SK-N-DZ (cell line): Measurements from ENCODE around the gene POC1A.
"Not testable (repeated sequence)": the region's sequence is repeated elsewhere in the genome, so short reads cannot be mapped to it uniquely, and the experiment has no call there.

Source experiments
- DNase-seq: peaks from one replicate; pipeline ENCODE4 v3.0.0-alpha.2; 2015; ENCODE audit warnings: low spot score

POC1A gene

GRCh38 chr3:52050571-52050970 is 103.7 kb downstream of the POC1A start:
- DNase-seq: no peak

GRCh38 chr3:52049503-52049902 is 104.7 kb downstream of the POC1A start:
- no peak for DNase-seq

- no peak for DNase-seq
These were observed 106.8 kb downstream of the POC1A start for GRCh38 chr3:52047295-52047960.

GRCh38 chr3:52046902-52047239 is 107.4 kb downstream of the POC1A start:
- DNase-seq: no peak

GRCh38 chr3:52046186-52046901 is 107.9 kb downstream of the POC1A start:
- no peak for DNase-seq

DNA sequence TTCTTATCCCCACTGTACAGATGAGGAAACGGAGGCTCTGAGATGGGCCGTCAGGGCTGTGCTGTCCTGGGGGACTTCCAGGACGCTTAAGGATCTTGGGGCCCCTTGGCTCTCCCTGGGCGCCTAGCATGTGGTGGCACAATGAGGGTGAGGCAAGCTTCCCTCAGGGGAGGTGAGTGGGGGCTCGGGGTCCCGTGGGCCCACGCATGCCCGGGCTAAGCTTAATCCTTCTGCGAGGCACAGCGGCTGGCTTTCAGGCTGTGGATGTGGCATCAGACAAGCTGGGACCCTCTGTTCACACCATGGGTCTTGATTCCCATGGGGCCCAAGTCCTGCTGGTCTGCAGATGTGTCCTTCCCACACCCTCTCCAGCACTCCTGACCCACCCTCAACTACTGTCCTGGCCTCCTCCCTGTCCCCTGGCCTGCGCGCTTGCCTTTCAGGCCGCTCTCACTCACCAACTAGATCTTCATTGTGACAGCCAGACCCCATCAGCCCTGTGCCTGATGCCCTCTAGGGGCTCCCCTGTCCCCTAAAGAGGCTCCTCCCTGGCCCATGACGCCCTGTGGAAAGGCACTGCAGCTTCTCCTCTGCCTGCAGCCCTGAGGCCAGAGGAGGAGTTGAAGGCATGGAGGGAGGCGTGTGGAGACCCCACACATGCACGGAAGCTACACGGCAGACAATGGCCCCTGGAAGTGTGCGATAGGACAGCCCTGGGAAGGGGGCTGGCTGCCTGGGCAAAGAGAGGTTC is 109.2 kb downstream of the POC1A start:
- DNase-seq: peak; percentile 61

GRCh38 chr3:52043750-52044149 is 110.5 kb downstream of the POC1A start:
- DNase-seq: no peak

GRCh38 chr3:52043039-52043438 is 111.2 kb downstream of the POC1A start:
- not testable (repeated sequence) for DNase-seq

GRCh38 chr3:52041118-52041731 is 113.0 kb downstream of the POC1A start:
- peak; percentile 62 for DNase-seq

DNA sequence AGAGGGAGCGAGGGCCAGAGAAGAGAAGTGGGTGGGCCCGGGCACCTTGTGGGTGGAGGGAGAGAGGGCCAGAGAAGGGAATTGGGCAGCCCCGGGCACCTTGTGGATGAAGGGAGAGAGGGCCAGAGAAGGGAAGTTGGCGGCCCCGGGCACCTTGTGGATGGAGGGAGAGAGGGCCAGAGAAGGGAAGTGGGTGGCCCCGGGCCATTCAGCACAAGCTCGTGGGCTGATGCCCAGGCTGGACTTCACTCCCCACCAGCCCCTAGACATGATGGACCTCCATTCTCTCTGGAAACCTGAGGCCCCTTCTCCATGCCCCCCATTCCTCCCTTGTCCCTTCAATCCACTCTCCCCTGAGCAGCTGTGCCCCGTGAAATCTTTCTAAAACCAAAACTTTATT is 113.6 kb downstream of the POC1A start:
- no peak for DNase-seq

DNA sequence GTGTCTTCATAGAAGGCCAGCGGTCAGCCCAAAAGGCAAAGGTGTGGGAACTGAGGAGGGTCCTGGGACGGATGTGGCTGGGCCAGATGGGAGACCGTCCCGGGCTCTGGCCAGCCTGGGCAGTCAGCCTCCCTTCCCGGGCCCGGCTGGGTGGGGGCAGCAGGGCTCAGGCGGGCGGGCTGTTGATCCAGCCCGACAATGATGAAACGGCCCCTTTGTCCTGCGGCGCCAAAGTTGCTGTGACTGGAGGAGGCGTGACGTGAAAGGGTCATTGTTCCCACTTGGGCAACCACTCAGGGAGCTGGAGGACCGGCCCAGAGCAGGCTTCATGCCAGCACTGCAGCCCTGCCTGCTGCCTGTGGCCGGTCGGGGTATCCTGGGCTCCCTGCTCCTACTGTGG is 114.4 kb downstream of the POC1A start:
- no peak for DNase-seq

- DNase-seq: no peak
These were observed 114.8 kb downstream of the POC1A start for GRCh38 chr3:52039426-52039825.

GRCh38 chr3:52038227-52038626 is 116.0 kb downstream of the POC1A start:
- no peak for DNase-seq

GRCh38 chr3:52037291-52037690 is 116.9 kb downstream of the POC1A start:
- no peak for DNase-seq

GRCh38 chr3:52036829-52037228 is 117.4 kb downstream of the POC1A start:
- no peak for DNase-seq

- no peak for DNase-seq
These were observed 118.0 kb downstream of the POC1A start for GRCh38 chr3:52036222-52036694.

- no peak for DNase-seq
These were observed 119.6 kb downstream of the POC1A start for GRCh38 chr3:52034651-52035050.

DNA sequence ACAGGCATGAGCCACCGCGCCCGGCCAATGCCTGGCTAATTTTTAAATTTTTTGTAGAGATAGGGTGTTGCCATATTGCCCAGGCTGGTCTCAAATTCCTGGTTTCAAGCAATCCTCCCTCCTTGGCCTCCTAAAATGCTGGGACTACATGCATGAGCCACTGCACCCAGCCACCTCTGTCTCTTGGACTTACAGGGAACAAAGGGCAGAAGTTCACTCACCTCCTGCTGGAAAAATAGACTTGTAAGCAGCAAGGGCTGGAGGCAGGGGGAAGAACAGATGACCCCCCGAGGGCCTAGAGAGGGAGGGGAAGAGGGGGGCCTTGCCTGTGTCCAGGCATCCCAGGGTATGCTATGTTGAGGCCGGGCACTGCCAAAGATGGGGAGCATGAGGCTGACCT is 120.0 kb downstream of the POC1A start:
- DNase-seq: no peak

DNA sequence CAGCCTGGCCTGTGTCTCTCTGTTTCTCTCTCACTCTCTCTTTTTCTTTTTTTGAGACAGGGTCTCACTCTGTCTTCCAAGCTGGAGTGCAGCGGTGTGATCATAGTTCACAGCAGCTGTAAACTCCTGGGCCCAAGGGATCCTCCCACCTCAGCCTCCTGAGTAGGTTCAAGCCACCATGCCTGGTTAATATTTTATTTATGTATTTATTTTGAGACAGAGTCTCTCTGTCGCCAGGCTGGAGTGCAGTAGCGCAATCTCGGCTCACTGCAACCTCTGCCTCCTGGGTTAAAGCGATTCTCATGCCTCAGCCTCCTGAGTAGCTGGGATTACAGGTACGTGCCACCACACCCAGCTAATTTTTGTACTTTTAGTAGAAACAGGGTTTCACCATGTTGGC is 120.5 kb downstream of the POC1A start:
- not testable (repeated sequence) for DNase-seq

GRCh38 chr3:52032702-52033408 is 121.4 kb downstream of the POC1A start:
- DNase-seq: peak; percentile 57

GRCh38 chr3:52031896-52032295 is 122.3 kb downstream of the POC1A start:
- no peak for DNase-seq
